HepG2 (cell line): Measurements from ENCODE around the gene CD101. TPM values are rescaled to one million over a fixed set of nuclear protein-coding genes. Genes with fewer than 3 reads are reported as not detected.
A peak's percentile ranks its signal among the peaks of the same experiment; 100 is the strongest.

Experiments
- RAD51 ChIP-seq: fragments of 450-650 bp; IDR thresholded peaks from 2 replicates; pipeline ENCODE4 v1.6.1; 2016; ENCODE audit warnings: borderline replicate concordance
- ZBTB20 ChIP-seq: sonication (generic); formaldehyde crosslinking; IDR thresholded peaks from 2 replicates; pipeline ENCODE4 v1.8.1; 2023; ENCODE audit warnings: missing genetic modification reagents, low read depth, mild to moderate bottlenecking, borderline replicate concordance
- ZFP36 ChIP-seq: fragments of 150-350 bp; IDR thresholded peaks from 2 replicates; pipeline ENCODE4 v1.6.1; 2018; ENCODE audit warnings: borderline replicate concordance, low read length, low read depth; ENCODE audit not compliant: partially characterized antibody
- ZMYM4 ChIP-seq: sonication (generic); formaldehyde crosslinking; IDR thresholded peaks from 2 replicates; pipeline ENCODE4 v1.8.1; 2023; ENCODE audit warnings: mild to moderate bottlenecking, missing genetic modification reagents
- ZNF12 ChIP-seq: sonication (generic); formaldehyde crosslinking; IDR thresholded peaks from 2 replicates; pipeline ENCODE4 v1.5.0; 2020; ENCODE audit warnings: missing genetic modification reagents
- ZNF329 ChIP-seq: sonication (generic); formaldehyde crosslinking; IDR thresholded peaks from 2 replicates; pipeline ENCODE4 v1.9.0; 2021; ENCODE audit warnings: low read depth, mild to moderate bottlenecking, missing genetic modification reagents
- ZNF652 ChIP-seq: IDR thresholded peaks from 2 replicates; pipeline ENCODE4 v1.6.1; 2016; ENCODE audit warnings: low read depth, borderline replicate concordance
- ZNF746 ChIP-seq: sonication (generic); formaldehyde crosslinking; IDR thresholded peaks from 2 replicates; pipeline ENCODE4 v1.8.0; 2022; ENCODE audit warnings: mild to moderate bottlenecking, missing genetic modification reagents
- ZSCAN29 ChIP-seq: sonication (generic); formaldehyde crosslinking; conservative IDR thresholded peaks from 2 replicates; pipeline ENCODE4 v1.4.0; 2020; ENCODE audit warnings: mild to moderate bottlenecking, missing genetic modification reagents
- polyA plus RNA-seq, 8 experiments: library from polyadenylated mRNA; depleted of rRNA in 3 of 8; stranded (reverse) in 7 of 8; unstranded in 1 of 8; fragments of >200 nt; fragmentation: Illumina TruSeq in 4 of 8; extraction: Trizol in 4 of 8; gene quantifications; 2 replicates each; pipeline versions ENCODE4 v1.2.1 to v1.2.3, GENCODE V29; 2011 to 2016; ENCODE audit warnings: low read depth in 4 of 8, missing spikeins in 1 of 8, mixed read lengths in 1 of 8; ENCODE audit not compliant: insufficient read depth in 1 of 8
- total RNA-seq, 5 experiments: library from RNA; depleted of rRNA; stranded (reverse); fragments of >200 nt; fragmentation: Illumina TruSeq; extraction: Trizol; gene quantifications; 2 replicates each; pipeline ENCODE4 v1.2.3, GENCODE V29; 2016; ENCODE audit warnings: low read depth in 1 of 5
- TF ChIP-seq, protein P1 (sequence below): sonication (generic); formaldehyde crosslinking; conservative IDR thresholded peaks from 2 replicates; pipeline ENCODE4 v1.4.0; 2020; ENCODE audit warnings: mild to moderate bottlenecking, missing genetic modification reagents, moderate library complexity
- TF ChIP-seq, protein P2 (sequence below): sonication (generic); formaldehyde crosslinking; IDR thresholded peaks from 2 replicates; pipeline ENCODE4 v1.5.0; 2020; ENCODE audit warnings: mild to moderate bottlenecking, missing genetic modification reagents
- TF ChIP-seq, protein P3 (sequence below): IDR thresholded peaks from 2 replicates; pipeline ENCODE4 v1.6.1; 2016; ENCODE audit warnings: low read depth, missing genetic modification reagents, missing compliant biosample characterization
- TF ChIP-seq, protein P4 (sequence below): sonication (generic); formaldehyde crosslinking; IDR thresholded peaks from 2 replicates; pipeline ENCODE4 v1.4.0; 2020; ENCODE audit warnings: missing genetic modification reagents

The CD101 gene
- total and polyA plus RNA-seq, 2 of the 13 experiments (the other 11 are each of a cell fraction or from before 2014, with no cell fraction given), result 0.05 to 0.09 TPM

DNA sequence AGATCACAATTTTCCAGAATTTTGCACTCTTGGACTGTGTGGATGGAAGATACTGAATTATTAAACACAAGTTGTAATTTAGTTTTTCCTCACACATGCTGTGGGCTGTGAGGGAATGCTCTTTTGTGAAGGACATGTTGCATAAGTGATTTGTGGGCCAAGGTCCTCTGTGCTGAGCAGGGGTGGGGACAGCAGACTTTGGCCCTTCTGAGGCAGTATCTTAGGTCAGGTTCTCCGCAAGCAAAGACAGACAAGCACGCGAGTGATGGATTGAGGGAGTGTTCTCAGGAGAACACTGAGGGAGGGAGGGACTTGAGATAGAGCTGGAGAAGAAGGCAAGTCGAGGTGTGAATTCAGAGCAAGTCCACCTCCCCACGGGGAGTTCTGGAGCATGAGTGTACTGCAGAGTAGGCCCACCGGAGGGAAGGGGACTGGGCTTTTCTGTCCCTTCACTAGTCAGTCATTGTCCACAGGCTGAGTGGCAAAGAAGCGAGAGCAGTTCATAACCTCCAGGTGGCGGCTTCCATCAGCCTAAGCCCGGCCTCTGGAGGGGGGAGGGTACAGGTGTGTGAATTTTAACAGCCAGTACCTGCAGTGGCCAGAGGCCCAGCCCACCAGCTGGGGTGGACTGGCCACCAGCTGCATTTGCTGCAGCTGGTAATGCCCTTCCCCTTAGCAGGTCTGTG lies 19.1 kb upstream of the CD101 start (continued):
- TF ChIP-seq, protein P1, sequence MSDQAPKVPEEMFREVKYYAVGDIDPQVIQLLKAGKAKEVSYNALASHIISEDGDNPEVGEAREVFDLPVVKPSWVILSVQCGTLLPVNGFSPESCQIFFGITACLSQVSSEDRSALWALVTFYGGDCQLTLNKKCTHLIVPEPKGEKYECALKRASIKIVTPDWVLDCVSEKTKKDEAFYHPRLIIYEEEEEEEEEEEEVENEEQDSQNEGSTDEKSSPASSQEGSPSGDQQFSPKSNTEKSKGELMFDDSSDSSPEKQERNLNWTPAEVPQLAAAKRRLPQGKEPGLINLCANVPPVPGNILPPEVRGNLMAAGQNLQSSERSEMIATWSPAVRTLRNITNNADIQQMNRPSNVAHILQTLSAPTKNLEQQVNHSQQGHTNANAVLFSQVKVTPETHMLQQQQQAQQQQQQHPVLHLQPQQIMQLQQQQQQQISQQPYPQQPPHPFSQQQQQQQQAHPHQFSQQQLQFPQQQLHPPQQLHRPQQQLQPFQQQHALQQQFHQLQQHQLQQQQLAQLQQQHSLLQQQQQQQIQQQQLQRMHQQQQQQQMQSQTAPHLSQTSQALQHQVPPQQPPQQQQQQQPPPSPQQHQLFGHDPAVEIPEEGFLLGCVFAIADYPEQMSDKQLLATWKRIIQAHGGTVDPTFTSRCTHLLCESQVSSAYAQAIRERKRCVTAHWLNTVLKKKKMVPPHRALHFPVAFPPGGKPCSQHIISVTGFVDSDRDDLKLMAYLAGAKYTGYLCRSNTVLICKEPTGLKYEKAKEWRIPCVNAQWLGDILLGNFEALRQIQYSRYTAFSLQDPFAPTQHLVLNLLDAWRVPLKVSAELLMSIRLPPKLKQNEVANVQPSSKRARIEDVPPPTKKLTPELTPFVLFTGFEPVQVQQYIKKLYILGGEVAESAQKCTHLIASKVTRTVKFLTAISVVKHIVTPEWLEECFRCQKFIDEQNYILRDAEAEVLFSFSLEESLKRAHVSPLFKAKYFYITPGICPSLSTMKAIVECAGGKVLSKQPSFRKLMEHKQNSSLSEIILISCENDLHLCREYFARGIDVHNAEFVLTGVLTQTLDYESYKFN (CRISPR knock-in tag), result peak; percentile 50
- TF ChIP-seq ZMYM4 (CRISPR knock-in tag), result peak; percentile 49; the same call in 1 of the 2 replicates
- TF ChIP-seq RAD51, result no peak
- TF ChIP-seq ZSCAN29, result no peak
- TF ChIP-seq ZNF746, result no peak
- no peak for TF ChIP-seq ZFP36
- no peak for TF ChIP-seq ZBTB20
- no peak for TF ChIP-seq ZNF652
- TF ChIP-seq ZNF329, result no peak
- no peak for TF ChIP-seq ZNF12 (CRISPR knock-in tag)
- TF ChIP-seq, protein P2, sequence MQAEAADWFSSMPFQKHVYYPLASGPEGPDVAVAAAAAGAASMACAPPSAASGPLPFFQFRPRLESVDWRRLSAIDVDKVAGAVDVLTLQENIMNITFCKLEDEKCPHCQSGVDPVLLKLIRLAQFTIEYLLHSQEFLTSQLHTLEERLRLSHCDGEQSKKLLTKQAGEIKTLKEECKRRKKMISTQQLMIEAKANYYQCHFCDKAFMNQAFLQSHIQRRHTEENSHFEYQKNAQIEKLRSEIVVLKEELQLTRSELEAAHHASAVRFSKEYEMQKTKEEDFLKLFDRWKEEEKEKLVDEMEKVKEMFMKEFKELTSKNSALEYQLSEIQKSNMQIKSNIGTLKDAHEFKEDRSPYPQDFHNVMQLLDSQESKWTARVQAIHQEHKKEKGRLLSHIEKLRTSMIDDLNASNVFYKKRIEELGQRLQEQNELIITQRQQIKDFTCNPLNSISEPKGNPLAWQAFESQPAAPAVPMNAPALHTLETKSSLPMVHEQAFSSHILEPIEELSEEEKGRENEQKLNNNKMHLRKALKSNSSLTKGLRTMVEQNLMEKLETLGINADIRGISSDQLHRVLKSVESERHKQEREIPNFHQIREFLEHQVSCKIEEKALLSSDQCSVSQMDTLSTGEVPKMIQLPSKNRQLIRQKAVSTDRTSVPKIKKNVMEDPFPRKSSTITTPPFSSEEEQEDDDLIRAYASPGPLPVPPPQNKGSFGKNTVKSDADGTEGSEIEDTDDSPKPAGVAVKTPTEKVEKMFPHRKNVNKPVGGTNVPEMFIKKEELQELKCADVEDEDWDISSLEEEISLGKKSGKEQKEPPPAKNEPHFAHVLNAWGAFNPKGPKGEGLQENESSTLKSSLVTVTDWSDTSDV (CRISPR knock-in tag), result no peak
- TF ChIP-seq, protein P3, sequence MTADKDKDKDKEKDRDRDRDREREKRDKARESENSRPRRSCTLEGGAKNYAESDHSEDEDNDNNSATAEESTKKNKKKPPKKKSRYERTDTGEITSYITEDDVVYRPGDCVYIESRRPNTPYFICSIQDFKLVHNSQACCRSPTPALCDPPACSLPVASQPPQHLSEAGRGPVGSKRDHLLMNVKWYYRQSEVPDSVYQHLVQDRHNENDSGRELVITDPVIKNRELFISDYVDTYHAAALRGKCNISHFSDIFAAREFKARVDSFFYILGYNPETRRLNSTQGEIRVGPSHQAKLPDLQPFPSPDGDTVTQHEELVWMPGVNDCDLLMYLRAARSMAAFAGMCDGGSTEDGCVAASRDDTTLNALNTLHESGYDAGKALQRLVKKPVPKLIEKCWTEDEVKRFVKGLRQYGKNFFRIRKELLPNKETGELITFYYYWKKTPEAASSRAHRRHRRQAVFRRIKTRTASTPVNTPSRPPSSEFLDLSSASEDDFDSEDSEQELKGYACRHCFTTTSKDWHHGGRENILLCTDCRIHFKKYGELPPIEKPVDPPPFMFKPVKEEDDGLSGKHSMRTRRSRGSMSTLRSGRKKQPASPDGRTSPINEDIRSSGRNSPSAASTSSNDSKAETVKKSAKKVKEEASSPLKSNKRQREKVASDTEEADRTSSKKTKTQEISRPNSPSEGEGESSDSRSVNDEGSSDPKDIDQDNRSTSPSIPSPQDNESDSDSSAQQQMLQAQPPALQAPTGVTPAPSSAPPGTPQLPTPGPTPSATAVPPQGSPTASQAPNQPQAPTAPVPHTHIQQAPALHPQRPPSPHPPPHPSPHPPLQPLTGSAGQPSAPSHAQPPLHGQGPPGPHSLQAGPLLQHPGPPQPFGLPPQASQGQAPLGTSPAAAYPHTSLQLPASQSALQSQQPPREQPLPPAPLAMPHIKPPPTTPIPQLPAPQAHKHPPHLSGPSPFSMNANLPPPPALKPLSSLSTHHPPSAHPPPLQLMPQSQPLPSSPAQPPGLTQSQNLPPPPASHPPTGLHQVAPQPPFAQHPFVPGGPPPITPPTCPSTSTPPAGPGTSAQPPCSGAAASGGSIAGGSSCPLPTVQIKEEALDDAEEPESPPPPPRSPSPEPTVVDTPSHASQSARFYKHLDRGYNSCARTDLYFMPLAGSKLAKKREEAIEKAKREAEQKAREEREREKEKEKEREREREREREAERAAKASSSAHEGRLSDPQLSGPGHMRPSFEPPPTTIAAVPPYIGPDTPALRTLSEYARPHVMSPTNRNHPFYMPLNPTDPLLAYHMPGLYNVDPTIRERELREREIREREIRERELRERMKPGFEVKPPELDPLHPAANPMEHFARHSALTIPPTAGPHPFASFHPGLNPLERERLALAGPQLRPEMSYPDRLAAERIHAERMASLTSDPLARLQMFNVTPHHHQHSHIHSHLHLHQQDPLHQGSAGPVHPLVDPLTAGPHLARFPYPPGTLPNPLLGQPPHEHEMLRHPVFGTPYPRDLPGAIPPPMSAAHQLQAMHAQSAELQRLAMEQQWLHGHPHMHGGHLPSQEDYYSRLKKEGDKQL, result no peak
- TF ChIP-seq, protein P4, sequence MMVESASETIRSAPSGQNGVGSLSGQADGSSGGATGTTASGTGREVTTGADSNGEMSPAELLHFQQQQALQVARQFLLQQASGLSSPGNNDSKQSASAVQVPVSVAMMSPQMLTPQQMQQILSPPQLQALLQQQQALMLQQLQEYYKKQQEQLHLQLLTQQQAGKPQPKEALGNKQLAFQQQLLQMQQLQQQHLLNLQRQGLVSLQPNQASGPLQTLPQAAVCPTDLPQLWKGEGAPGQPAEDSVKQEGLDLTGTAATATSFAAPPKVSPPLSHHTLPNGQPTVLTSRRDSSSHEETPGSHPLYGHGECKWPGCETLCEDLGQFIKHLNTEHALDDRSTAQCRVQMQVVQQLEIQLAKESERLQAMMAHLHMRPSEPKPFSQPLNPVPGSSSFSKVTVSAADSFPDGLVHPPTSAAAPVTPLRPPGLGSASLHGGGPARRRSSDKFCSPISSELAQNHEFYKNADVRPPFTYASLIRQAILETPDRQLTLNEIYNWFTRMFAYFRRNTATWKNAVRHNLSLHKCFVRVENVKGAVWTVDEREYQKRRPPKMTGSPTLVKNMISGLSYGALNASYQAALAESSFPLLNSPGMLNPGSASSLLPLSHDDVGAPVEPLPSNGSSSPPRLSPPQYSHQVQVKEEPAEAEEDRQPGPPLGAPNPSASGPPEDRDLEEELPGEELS (CRISPR knock-in tag), result peak; percentile 21; the same call in 1 of the 2 replicates
